ENCODE measurements around the gene TRIM9.

Gene TRIM9

GRCh38 chr14:51028361-51028760 lies 66.5 kb downstream of the TRIM9 start:
- TF ChIP-seq, protein P1, sequence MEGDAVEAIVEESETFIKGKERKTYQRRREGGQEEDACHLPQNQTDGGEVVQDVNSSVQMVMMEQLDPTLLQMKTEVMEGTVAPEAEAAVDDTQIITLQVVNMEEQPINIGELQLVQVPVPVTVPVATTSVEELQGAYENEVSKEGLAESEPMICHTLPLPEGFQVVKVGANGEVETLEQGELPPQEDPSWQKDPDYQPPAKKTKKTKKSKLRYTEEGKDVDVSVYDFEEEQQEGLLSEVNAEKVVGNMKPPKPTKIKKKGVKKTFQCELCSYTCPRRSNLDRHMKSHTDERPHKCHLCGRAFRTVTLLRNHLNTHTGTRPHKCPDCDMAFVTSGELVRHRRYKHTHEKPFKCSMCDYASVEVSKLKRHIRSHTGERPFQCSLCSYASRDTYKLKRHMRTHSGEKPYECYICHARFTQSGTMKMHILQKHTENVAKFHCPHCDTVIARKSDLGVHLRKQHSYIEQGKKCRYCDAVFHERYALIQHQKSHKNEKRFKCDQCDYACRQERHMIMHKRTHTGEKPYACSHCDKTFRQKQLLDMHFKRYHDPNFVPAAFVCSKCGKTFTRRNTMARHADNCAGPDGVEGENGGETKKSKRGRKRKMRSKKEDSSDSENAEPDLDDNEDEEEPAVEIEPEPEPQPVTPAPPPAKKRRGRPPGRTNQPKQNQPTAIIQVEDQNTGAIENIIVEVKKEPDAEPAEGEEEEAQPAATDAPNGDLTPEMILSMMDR (IDR thresholded peaks at IDR 0.05; ENCODE audit: low read depth, low read length) = no peak
- no peaks in the 10 kb centered on the region for H3K27me3 ChIP-seq

DNA sequence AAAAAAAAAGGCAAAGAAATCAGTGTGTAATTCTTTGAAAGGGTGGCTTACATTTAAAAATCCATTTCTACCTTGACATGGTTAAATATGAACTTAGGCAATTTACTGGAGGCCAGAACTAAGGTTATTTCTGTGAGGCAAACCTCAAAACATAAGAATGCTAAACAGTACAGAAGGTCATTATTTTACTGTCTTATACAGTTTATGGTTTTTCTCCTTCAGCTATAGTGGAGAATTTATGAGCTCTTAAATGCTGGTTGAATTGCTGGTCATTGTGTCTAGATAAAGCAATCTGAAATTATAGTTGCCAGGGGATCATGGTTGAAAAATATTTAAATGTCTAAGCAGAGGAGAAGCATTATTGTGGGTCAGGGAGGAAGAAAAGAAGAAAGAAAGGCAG lies 70.5 kb downstream of the TRIM9 start:
- H3K9me3 ChIP-seq = no peaks in the 10 kb centered on the region
- TF ChIP-seq, protein P1 (IDR thresholded peaks at IDR 0.05; ENCODE audit: low read depth, low read length) = no peak
- H3K4me3 ChIP-seq (ENCODE audit: low read depth, low read length) = no peak overlapping the region
- H3K27me3 ChIP-seq = no peaks in the 10 kb centered on the region
- DNase-seq = no peak
- H3K36me3 ChIP-seq = peaks cover 13% of the 10 kb centered on the region
- peaks cover 20% of the 10 kb centered on the region for H3K4me1 ChIP-seq

More at GRCh38 chr14:51028361-51028760, 66.5 kb downstream of the TRIM9 start:
- H3K36me3 ChIP-seq = no peaks in the 10 kb centered on the region; the same call in 1 of the 2 replicates
- no peak for DNase-seq
- H3K4me3 ChIP-seq (ENCODE audit: low read depth, low read length) = no peak overlapping the region
- H3K4me1 ChIP-seq = no peaks in the 10 kb centered on the region
- no peaks in the 10 kb centered on the region for H3K9me3 ChIP-seq

DNA sequence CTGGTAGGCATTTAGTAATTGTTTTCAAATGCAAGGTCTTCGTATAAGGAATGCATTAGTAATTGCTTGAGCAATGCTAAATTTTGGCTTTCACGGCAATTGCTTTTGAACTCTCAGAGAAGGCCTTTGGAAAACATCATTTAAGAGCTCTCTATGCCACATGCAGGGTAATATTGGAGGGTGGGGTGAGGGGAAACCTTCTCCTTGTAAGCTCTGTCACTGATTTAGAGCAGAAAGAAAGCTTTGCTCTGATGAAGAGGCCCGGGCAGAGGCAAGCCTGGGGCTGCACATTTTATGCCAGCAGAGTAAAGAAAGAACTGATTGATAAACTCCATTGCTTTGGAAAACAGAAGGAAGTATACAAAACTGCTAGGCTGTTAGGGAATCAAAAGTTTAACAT lies 70.9 kb downstream of the TRIM9 start:
- no peak overlapping the region for H3K4me3 ChIP-seq (ENCODE audit: low read depth, low read length)
- no peaks in the 10 kb centered on the region for H3K9me3 ChIP-seq
- H3K27me3 ChIP-seq = no peaks in the 10 kb centered on the region
- no peak for DNase-seq
- H3K36me3 ChIP-seq = peaks cover 13% of the 10 kb centered on the region
- H3K4me1 ChIP-seq = peaks cover 24% of the 10 kb centered on the region
- TF ChIP-seq, protein P1 (IDR thresholded peaks at IDR 0.05; ENCODE audit: low read depth, low read length) = no peak

DNA sequence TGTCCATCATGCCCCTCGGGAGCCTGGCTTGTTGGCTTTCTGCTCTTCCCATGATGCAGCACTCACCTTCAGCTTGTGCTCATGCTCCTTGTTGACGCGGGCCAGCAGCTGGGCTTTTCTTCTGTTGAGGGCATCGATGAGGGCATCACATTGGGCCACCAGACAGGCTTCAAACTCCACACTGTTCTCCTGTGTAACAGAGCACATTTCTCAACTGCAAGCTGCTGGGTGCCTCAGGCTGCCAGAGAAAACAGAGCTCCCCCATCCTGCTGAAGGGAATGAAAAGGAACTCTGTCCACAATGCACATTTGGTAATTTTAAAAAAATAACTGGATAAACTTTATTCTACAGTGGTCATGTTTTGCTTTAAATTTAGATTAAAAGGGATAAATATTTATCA lies 72.1 kb downstream of the TRIM9 start:
- TF ChIP-seq, protein P1 (IDR thresholded peaks at IDR 0.05; ENCODE audit: low read depth, low read length) = no peak
- H3K4me1 ChIP-seq = peaks cover 25% of the 10 kb centered on the region
- DNase-seq = no peak
- no peaks in the 10 kb centered on the region for H3K9me3 ChIP-seq
- no peak overlapping the region for H3K4me3 ChIP-seq (ENCODE audit: low read depth, low read length)
- H3K27me3 ChIP-seq = no peaks in the 10 kb centered on the region
- peaks cover 13% of the 10 kb centered on the region for H3K36me3 ChIP-seq

DNA sequence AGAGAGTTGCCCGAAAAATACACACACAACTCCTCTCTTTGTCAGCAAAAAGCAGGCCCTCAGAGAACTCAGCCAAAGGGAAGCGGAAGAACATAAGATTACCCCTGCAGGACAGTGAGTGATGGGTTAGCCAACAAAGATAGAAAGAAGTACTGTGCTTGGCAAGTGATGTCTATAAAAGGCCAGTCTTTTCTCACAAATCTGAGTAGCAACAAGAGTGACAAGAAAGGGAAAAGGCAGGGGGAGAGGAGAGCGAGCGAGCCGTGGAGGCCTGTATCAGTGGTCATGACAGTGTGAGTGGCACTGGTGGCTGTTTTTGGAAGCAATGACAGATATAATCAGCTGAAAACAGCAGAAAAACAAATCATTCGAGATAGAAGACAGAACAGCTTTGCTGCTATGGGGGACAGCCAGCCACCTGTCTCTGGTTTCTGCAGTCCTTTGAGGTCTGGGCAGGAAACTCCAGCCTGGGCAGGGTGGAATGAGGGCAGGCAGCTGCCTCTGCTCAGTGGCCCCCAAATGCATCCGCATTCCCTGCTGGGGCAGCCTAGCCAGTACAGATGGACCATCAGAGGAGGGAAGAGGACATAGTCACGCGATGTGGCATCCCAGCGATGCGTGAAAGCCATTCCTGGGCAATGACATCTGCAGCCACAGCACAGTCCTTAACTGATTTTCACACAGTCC lies 74.7 kb downstream of the TRIM9 start:
- Histone ChIP-seq H3K4me3 (ENCODE audit: low read depth, low read length) (no peak overlapping the region), H3K27me3 (no peaks in the 10 kb centered on the region), H3K4me1 (peaks cover 25% of the 10 kb centered on the region), H3K9me3 (no peaks in the 10 kb centered on the region), H3K36me3 (peaks cover 13% of the 10 kb centered on the region)
- DNase-seq = peak; percentile 87
- TF ChIP-seq, protein P1 (IDR thresholded peaks at IDR 0.05; ENCODE audit: low read depth, low read length) = no peak

- no peak for DNase-seq
- TF ChIP-seq, protein P1 (IDR thresholded peaks at IDR 0.05; ENCODE audit: low read depth, low read length) = no peak
- no peak overlapping the region for H3K4me3 ChIP-seq (ENCODE audit: low read depth, low read length)
- H3K4me1 ChIP-seq = peaks cover 32% of the 10 kb centered on the region
- no peaks in the 10 kb centered on the region for H3K9me3 ChIP-seq
- H3K36me3 ChIP-seq = peaks cover 13% of the 10 kb centered on the region
- no peaks in the 10 kb centered on the region for H3K27me3 ChIP-seq
These were observed 75.8 kb downstream of the TRIM9 start for GRCh38 chr14:51019089-51019488.

All from BE2C (cell line).